ENCODE data around the gene SLC16A10.

Gene SLC16A10

GRCh38 chr6:111070105-111071005 lies 16.9 kb upstream of the SLC16A10 start:
- H3K27ac ChIP-seq (ENCODE audit: low read length), result no peak overlapping the region
- H4K20me1 ChIP-seq (ENCODE audit: insufficient read depth, low read length), result no peaks in the 10 kb centered on the region
- no peaks in the 10 kb centered on the region for H3K79me2 ChIP-seq (ENCODE audit: low read length)
- peaks cover 8% of the 10 kb centered on the region for H3K4me1 ChIP-seq (ENCODE audit: low read length)
- H3K36me3 ChIP-seq (replicated peaks; ENCODE audit: low read depth, low read length), result no peaks in the 10 kb centered on the region
- H3K4me3 ChIP-seq (ENCODE audit: low read length), result no peak overlapping the region
- H3K9ac ChIP-seq (ENCODE audit: low read length), result no peak overlapping the region
- peak overlapping the region; percentile 18; the same call in 1 of the 2 replicates for H3K4me2 ChIP-seq (ENCODE audit: low read length)
- H3K27me3 ChIP-seq (ENCODE audit: low read depth, low read length), result no peaks in the 10 kb centered on the region
- H3K9me3 ChIP-seq (ENCODE audit: insufficient read depth, low read length), result no peaks in the 10 kb centered on the region
- TF ChIP-seq CTCF (IDR thresholded peaks at IDR 0.05; ENCODE audit: low read depth, low read length), result no peak
- H2AFZ ChIP-seq (ENCODE audit: low read depth, low read length), result peak overlapping the region; percentile 76; the same call in 1 of the 2 replicates

GRCh38 chr6:111072801-111073360 lies 14.4 kb upstream of the SLC16A10 start:
- H4K20me1 ChIP-seq (ENCODE audit: insufficient read depth, low read length), result no peaks in the 10 kb centered on the region
- H3K79me2 ChIP-seq (ENCODE audit: low read length), result no peaks in the 10 kb centered on the region
- H3K4me1 ChIP-seq (ENCODE audit: low read length), result peaks cover 8% of the 10 kb centered on the region
- H3K36me3 ChIP-seq (replicated peaks; ENCODE audit: low read depth, low read length), result no peaks in the 10 kb centered on the region
- no peak overlapping the region for H3K4me2 ChIP-seq (ENCODE audit: low read length)
- no peak for TF ChIP-seq CTCF (IDR thresholded peaks at IDR 0.05; ENCODE audit: low read depth, low read length)
- no peak for TF ChIP-seq EZH2phosphoT487 (IDR thresholded peaks at IDR 0.05; ENCODE audit: low read depth)
- H3K27ac ChIP-seq (ENCODE audit: low read length), result no peak overlapping the region
- no peak overlapping the region for H2AFZ ChIP-seq (ENCODE audit: low read depth, low read length)
- H3K4me3 ChIP-seq (ENCODE audit: low read length), result no peak overlapping the region
- H3K9ac ChIP-seq (ENCODE audit: low read length), result no peak overlapping the region
- H3K9me3 ChIP-seq (ENCODE audit: insufficient read depth, low read length), result no peaks in the 10 kb centered on the region
- H3K27me3 ChIP-seq (ENCODE audit: low read depth, low read length), result no peaks in the 10 kb centered on the region

GRCh38 chr6:111074311-111074710 lies 13.0 kb upstream of the SLC16A10 start:
- Histone ChIP-seq H3K79me2 (ENCODE audit: low read length) (no peaks in the 10 kb centered on the region), H3K27me3 (ENCODE audit: low read depth, low read length) (no peaks in the 10 kb centered on the region), H3K9me3 (ENCODE audit: insufficient read depth, low read length) (no peaks in the 10 kb centered on the region), H3K36me3 (replicated peaks; ENCODE audit: low read depth, low read length) (no peaks in the 10 kb centered on the region), H4K20me1 (ENCODE audit: insufficient read depth, low read length) (no peaks in the 10 kb centered on the region), H3K9ac (ENCODE audit: low read length) (no peak overlapping the region), H3K27ac (ENCODE audit: low read length) (no peak overlapping the region), H2AFZ (ENCODE audit: low read depth, low read length) (no peak overlapping the region), H3K4me1 (ENCODE audit: low read length) (peaks cover 8% of the 10 kb centered on the region), H3K4me2 (ENCODE audit: low read length) (no peak overlapping the region), H3K4me3 (ENCODE audit: low read length) (no peak overlapping the region)
- no peak for TF ChIP-seq EZH2phosphoT487 (IDR thresholded peaks at IDR 0.05; ENCODE audit: low read depth)
- TF ChIP-seq CTCF (IDR thresholded peaks at IDR 0.05; ENCODE audit: low read depth, low read length), result no peak

GRCh38 chr6:111076024-111076695 lies 11.1 kb upstream of the SLC16A10 start:
- H3K9me3 ChIP-seq (ENCODE audit: insufficient read depth, low read length), result no peaks in the 10 kb centered on the region
- no peak overlapping the region for H3K9ac ChIP-seq (ENCODE audit: low read length)
- no peak overlapping the region for H3K27ac ChIP-seq (ENCODE audit: low read length)
- no peak overlapping the region for H3K4me3 ChIP-seq (ENCODE audit: low read length)
- no peaks in the 10 kb centered on the region for H3K36me3 ChIP-seq (replicated peaks; ENCODE audit: low read depth, low read length)
- H3K4me2 ChIP-seq (ENCODE audit: low read length), result no peak overlapping the region
- H4K20me1 ChIP-seq (ENCODE audit: insufficient read depth, low read length), result no peaks in the 10 kb centered on the region
- H2AFZ ChIP-seq (ENCODE audit: low read depth, low read length), result no peak overlapping the region
- H3K4me1 ChIP-seq (ENCODE audit: low read length), result no peaks in the 10 kb centered on the region
- no peaks in the 10 kb centered on the region for H3K79me2 ChIP-seq (ENCODE audit: low read length)
- no peak for TF ChIP-seq CTCF (IDR thresholded peaks at IDR 0.05; ENCODE audit: low read depth, low read length)
- no peak for TF ChIP-seq EZH2phosphoT487 (IDR thresholded peaks at IDR 0.05; ENCODE audit: low read depth)
- H3K27me3 ChIP-seq (ENCODE audit: low read depth, low read length), result no peaks in the 10 kb centered on the region
